Natural killer cell treated with Interleukin-12 subunit alpha and Interleukin-12 subunit beta and Interleukin-15 and Interleukin-18, amount 100 ng/mL, for 72 hours (primary cell): Measurements from ENCODE around the gene ACP7. TPM values are rescaled to one million over a fixed set of nuclear protein-coding genes. Genes with fewer than 3 reads are reported as not detected.
A peak's percentile ranks its signal among the peaks of the same experiment; 100 is the strongest.

Experiments used
- ATAC-seq, 2 donors: fragments of 150-1000 bp; cut with Tn5 transposase in 1 of 2; sonication (Bioruptor Pico), chemical (Tn5 transposase) in 1 of 2; 2 replicates each; pipeline ENCODE4 v1.10.0; 2021
- DNase-seq: peaks from one replicate; pipeline ENCODE4 v3.0.0; 2022; ENCODE audit warnings: low spot score
- H3K27ac Mint-ChIP-seq, 2 donors: 1 replicate in 1 of 2; 2 replicates in 1 of 2; pipeline ENCODE4 v1.8.0; 2022; ENCODE audit warnings: mixed read lengths in 2 of 2, mild to moderate bottlenecking in 1 of 2, moderate library complexity in 1 of 2
- H3K27me3 Mint-ChIP-seq, 2 donors: 1 replicate in 1 of 2; 2 replicates in 1 of 2; pipeline ENCODE4 v1.8.0; 2022; ENCODE audit warnings: mixed read lengths in 2 of 2
- H3K36me3 Mint-ChIP-seq: one replicate; pipeline ENCODE4 v1.8.0; 2022; ENCODE audit warnings: mixed read lengths
- H3K4me1 Mint-ChIP-seq, 2 donors: 1 replicate in 1 of 2; 2 replicates in 1 of 2; pipeline ENCODE4 v1.8.0; 2022; ENCODE audit warnings: low read depth in 2 of 2, mixed read lengths in 2 of 2, mild to moderate bottlenecking in 1 of 2
- H3K4me3 Mint-ChIP-seq: one replicate; pipeline ENCODE4 v1.8.0; 2022; ENCODE audit warnings: mixed read lengths
- H3K9me3 Mint-ChIP-seq: 2 replicates; pipeline ENCODE4 v1.8.0; 2022; ENCODE audit warnings: mixed read lengths
- total RNA-seq, 2 donors: library from RNA; stranded (reverse); gene quantifications; one replicate each; pipeline ENCODE4 v1.2.3, GENCODE V29; 2022

The ACP7 gene
- total RNA-seq, 2 donors from 2014 or later = 0.36 TPM; not detected in 1

GRCh38 chr19:39157997-39158389 lies 73.8 kb downstream of the ACP7 start:
- no peak overlapping the region for H3K4me3 Mint-ChIP-seq
- DNase-seq (no peak), ATAC-seq (no peak)
- no peaks in the 10 kb centered on the region for H3K36me3 Mint-ChIP-seq
- H3K27me3 Mint-ChIP-seq = no peaks in the 10 kb centered on the region
- no peak overlapping the region for H3K27ac Mint-ChIP-seq
- no peaks in the 10 kb centered on the region for H3K9me3 Mint-ChIP-seq
- H3K4me1 Mint-ChIP-seq = peaks cover 28 to 40% of the 10 kb centered on the region in 2 donors

- Mint-ChIP-seq H3K9me3 (no peaks in the 10 kb centered on the region), H3K27me3 (no peaks in the 10 kb centered on the region), H3K4me3 (no peak overlapping the region), H3K4me1 (peaks cover 28 to 43% of the 10 kb centered on the region in 2 donors), H3K36me3 (no peaks in the 10 kb centered on the region), H3K27ac (no peak overlapping the region)
- ATAC-seq (no peak), DNase-seq (no peak)
These were observed 74.6 kb downstream of the ACP7 start for GRCh38 chr19:39158646-39159260.

GRCh38 chr19:39160523-39160861 lies 76.3 kb downstream of the ACP7 start:
- DNase-seq = no peak
- H3K27ac Mint-ChIP-seq = peak overlapping the region in 1 of 2 donors; percentile 20

More at GRCh38 chr19:39160523-39160861, 76.3 kb downstream of the ACP7 start:
- Mint-ChIP-seq H3K4me3 (no peak overlapping the region), H3K27me3 (no peaks in the 10 kb centered on the region), H3K4me1 (peaks cover 28 to 40% of the 10 kb centered on the region in 2 donors), H3K9me3 (no peaks in the 10 kb centered on the region), H3K36me3 (no peaks in the 10 kb centered on the region)
- ATAC-seq = no peak

Other genes starting within 250 kb of the ACP7 start
- 100 to 1,000 TPM; 559 to 561 TPM for gene HNRNPL, start 234.4 kb upstream of the ACP7 start, total RNA-seq
- gene RINL, start 206.1 kb upstream of the ACP7 start, total RNA-seq = 10 to 100 TPM; 58.1 to 63.8 TPM
- 10 to 100 TPM; 60.9 to 87.3 TPM for gene SIRT2, start 184.8 kb upstream of the ACP7 start, total RNA-seq
- gene NFKBIB, start 184.4 kb upstream of the ACP7 start, total RNA-seq = 100 to 1,000 TPM; 106 to 108 TPM
- gene CCER2, start 172.2 kb upstream of the ACP7 start, total RNA-seq = 1 to 10 TPM in 1 of 2 donors, under 1 TPM in 1; 0.74 to 1.2 TPM
- 10 to 100 TPM; 32.4 to 70.3 TPM for gene SARS2, start 153.6 kb upstream of the ACP7 start, total RNA-seq
- 100 to 1,000 TPM in 1 of 2 donors, 10 to 100 TPM in 1; 82.5 to 117 TPM for gene MRPS12, start 153.4 kb upstream of the ACP7 start, total RNA-seq
- not detected for gene FBXO17, start 108.6 kb upstream of the ACP7 start, total RNA-seq
- under 1 TPM; 0.31 to 0.88 TPM for gene FBXO27, start 51.8 kb upstream of the ACP7 start, total RNA-seq
- gene PAK4, start 41.4 kb downstream of the ACP7 start, total RNA-seq = 10 to 100 TPM; 18.3 to 22.9 TPM
- not detected for gene NCCRP1, start 112.6 kb downstream of the ACP7 start, total RNA-seq
- not detected for gene SYCN, start 119.9 kb downstream of the ACP7 start, total RNA-seq
- gene IFNL3, start 160.6 kb downstream of the ACP7 start, total RNA-seq = not detected
- gene IFNL4, start 164.5 kb downstream of the ACP7 start, total RNA-seq = not detected
- not detected for gene IFNL2, start 184.0 kb downstream of the ACP7 start, total RNA-seq
- under 1 TPM in 1 of 2 donors, not detected in 1; 0.36 TPM for gene IFNL1, start 212.0 kb downstream of the ACP7 start, total RNA-seq
- 1 to 10 TPM; 2.3 to 4.9 TPM for gene LRFN1, start 236.5 kb downstream of the ACP7 start, total RNA-seq